A549 (cell line): ENCODE results near the gene EHD3. TPM values are rescaled to one million over a fixed set of nuclear protein-coding genes. Genes with fewer than 3 reads are reported as not detected.

Experiments used
- ATAC-seq, 2 experiments: fragments of 200-7000 bp in 1 of 2; fragments of >200 bp in 1 of 2; cut with Nextera tagmentation in 1 of 2; cut with Tn5 transposase in 1 of 2; 3 replicates each; pipeline versions ENCODE4 v1.8.0 to v1.9.1; 2018 to 2020; ENCODE audit warnings: mild to moderate bottlenecking in 1 of 2, moderate library complexity in 1 of 2
- CTCF ChIA-PET: fragments of 300-600 bp; sonication (Branson Sonifier 250); formaldehyde crosslinking; extraction: SDS; loops from one replicate; lab custom pipeline; 2021; ENCODE audit warnings: antibody characterized with exemption, inconsistent platforms; lab: Yijun Ruan, JAX
- POLR2A ChIA-PET: fragments of 350-600 bp; formaldehyde crosslinking; extraction: SDS; loops from one replicate; lab custom pipeline; 2021; ENCODE audit warnings: antibody characterized with exemption, inconsistent platforms; lab: Yijun Ruan, JAX
- DNase-seq, 2 experiments: peaks; one replicate each; pipeline versions ENCODE4 v3.0.0 to v3.0.0-alpha.2; 2011 to 2016; ENCODE audit warnings: low read depth in 1 of 2, low spot score in 1 of 2
- FAIRE-seq: peaks from 2 replicates; lab custom pipeline; 2011; peaks lifted over from hg19 to GRCh38; lab: Jason Lieb, UNC
- H3K27ac ChIP-seq, 2 experiments: fragments of >200 bp; sonication (Bioruptor Twin); formaldehyde crosslinking; 3 replicates each; pipeline ENCODE4 v1.5.1; 2016 to 2017
- H3K4me1 ChIP-seq: fragments of >200 bp; sonication (Bioruptor Twin); formaldehyde crosslinking; 3 replicates; pipeline ENCODE4 v1.6.1; 2016
- H3K4me2 ChIP-seq: fragments of >200 bp; sonication (Bioruptor Twin); formaldehyde crosslinking; 3 replicates; pipeline ENCODE4 v1.6.1; 2016
- H3K4me3 ChIP-seq: fragments of >200 bp; sonication (Bioruptor Twin); formaldehyde crosslinking; 3 replicates; pipeline ENCODE4 v1.5.1; 2016
- H3K9me3 ChIP-seq: fragments of >200 bp; sonication (Bioruptor Twin); formaldehyde crosslinking; 3 replicates; pipeline ENCODE4 v1.6.1; 2016
- CBX2 ChIP-seq: fragments of 200-600 bp; sonication (generic); IDR thresholded peaks from 2 replicates; pipeline ENCODE4 v1.6.1; 2016; ENCODE audit warnings: low read depth, mild to moderate bottlenecking, borderline replicate concordance
- CBX8 ChIP-seq: fragments of 200-600 bp; sonication (generic); IDR thresholded peaks from 2 replicates; pipeline ENCODE4 v1.6.1; 2016
- CHD4 ChIP-seq: fragments of 200-600 bp; sonication (generic); IDR thresholded peaks from 2 replicates; pipeline ENCODE4 v1.6.1; 2016; ENCODE audit warnings: antibody characterized with exemption, mild to moderate bottlenecking, borderline replicate concordance
- CTCF ChIP-seq: fragments of >200 bp; sonication (Bioruptor Twin); formaldehyde crosslinking; IDR thresholded peaks from 3 replicates; pipeline ENCODE4 v1.5.1; 2016
- E2F6 ChIP-seq: IDR thresholded peaks from 2 replicates; pipeline ENCODE4 v1.6.1; 2012; ENCODE audit warnings: low read depth, borderline replicate concordance
- EHMT2 ChIP-seq: fragments of 200-600 bp; sonication (generic); IDR thresholded peaks from 2 replicates; pipeline ENCODE4 v1.6.1; 2016; ENCODE audit warnings: antibody characterized with exemption, low read depth, mild to moderate bottlenecking, moderate library complexity
- ELK1 ChIP-seq: fragments of 150-350 bp; IDR thresholded peaks from 2 replicates; pipeline ENCODE4 v1.6.1; 2014; ENCODE audit warnings: low read depth, mild to moderate bottlenecking, low read length
- HDAC2 ChIP-seq: fragments of 200-600 bp; sonication (generic); IDR thresholded peaks from 2 replicates; pipeline ENCODE4 v1.6.1; 2016
- HEYL ChIP-seq: fragments of 250-450 bp; sonication (Bioruptor Pico); IDR thresholded peaks from 2 replicates; pipeline ENCODE4 v1.8.0; 2021; ENCODE audit warnings: mild to moderate bottlenecking, moderate library complexity
- HMGXB4 ChIP-seq: fragments of 250-450 bp; sonication (Bioruptor Pico); IDR thresholded peaks from 2 replicates; pipeline ENCODE4 v1.5.0; 2021; ENCODE audit warnings: mild to moderate bottlenecking, moderate library complexity, borderline replicate concordance
- HOXB13 ChIP-seq: fragments of 250-450 bp; sonication (Bioruptor Pico); IDR thresholded peaks from 2 replicates; pipeline ENCODE4 v1.5.0; 2020; ENCODE audit warnings: low read depth, mild to moderate bottlenecking, moderate library complexity
- KDM1A ChIP-seq: fragments of 200-600 bp; sonication (generic); IDR thresholded peaks from 2 replicates; pipeline ENCODE4 v1.6.1; 2016; ENCODE audit warnings: low read depth, mild to moderate bottlenecking
- KDM5A ChIP-seq: fragments of 200-600 bp; sonication (generic); IDR thresholded peaks from 2 replicates; pipeline ENCODE4 v1.6.1; 2016; ENCODE audit warnings: antibody characterized with exemption, mild to moderate bottlenecking
- MAZ ChIP-seq: fragments of 150-350 bp; IDR thresholded peaks from 2 replicates; pipeline ENCODE4 v1.6.1; 2014; ENCODE audit warnings: antibody characterized with exemption, low read depth, low read length, borderline replicate concordance
- NFE2L2 ChIP-seq: fragments of 150-350 bp; conservative IDR thresholded peaks from 2 replicates; pipeline ENCODE4 v1.6.1; 2014; ENCODE audit warnings: low read length
- PHF8 ChIP-seq: fragments of 200-600 bp; sonication (generic); IDR thresholded peaks from 2 replicates; pipeline ENCODE4 v1.6.1; 2016; ENCODE audit warnings: low read depth, mild to moderate bottlenecking, antibody characterized with exemption, moderate library complexity, borderline replicate concordance
- RARB ChIP-seq: fragments of 250-450 bp; sonication (Bioruptor Pico); IDR thresholded peaks from 2 replicates; pipeline ENCODE4 v1.8.0; 2021; ENCODE audit warnings: mild to moderate bottlenecking, moderate library complexity
- REST ChIP-seq: fragments of 200-600 bp; sonication (generic); IDR thresholded peaks from 2 replicates; pipeline ENCODE4 v1.6.1; 2016; ENCODE audit warnings: antibody characterized with exemption, mild to moderate bottlenecking, moderate library complexity
- RFX5 ChIP-seq: fragments of 450-650 bp; IDR thresholded peaks from 2 replicates; pipeline ENCODE4 v1.7.1; 2014; ENCODE audit warnings: antibody characterized with exemption, mild to moderate bottlenecking, moderate library complexity
- TFCP2L1 ChIP-seq: fragments of 250-450 bp; sonication (Bioruptor Pico); IDR thresholded peaks from 2 replicates; pipeline ENCODE4 v1.5.0; 2021; ENCODE audit warnings: mild to moderate bottlenecking
- ZC3H11A ChIP-seq: fragments of 450-650 bp; IDR thresholded peaks from 2 replicates; pipeline ENCODE4 v1.6.1; 2014; ENCODE audit warnings: antibody characterized with exemption, mild to moderate bottlenecking
- ZSCAN20 ChIP-seq: fragments of 250-450 bp; sonication (Bioruptor Pico); IDR thresholded peaks from 2 replicates; pipeline ENCODE4 v1.8.0; 2022; ENCODE audit warnings: mild to moderate bottlenecking, moderate library complexity
- WGBS: methylation state at CpG from one replicate; pipeline ENCODE4 v1.1.6; 2017; ENCODE audit errors: missing lambda C conversion rate; 5-methylcytosine and 5-hydroxymethylcytosine counted together
- polyA plus RNA-seq, 4 experiments: library from polyadenylated mRNA; depleted of rRNA in 3 of 4; stranded (reverse); fragments of >200 nt; fragmentation: RNase III in 1 of 4; extraction: RNeasy Plus Mini Kit Qiagen cat#74134 plus additional on column Dnase treatment in 1 of 4; gene quantifications; 2 replicates in 3 of 4; 3 replicates in 1 of 4; pipeline ENCODE4 v1.2.3, GENCODE V29; 2011 to 2017
- TF ChIP-seq, protein P1 (sequence below): fragments of 250-450 bp; sonication (Bioruptor Pico); IDR thresholded peaks from 2 replicates; pipeline ENCODE4 v1.5.0; 2020; ENCODE audit warnings: low read depth, mild to moderate bottlenecking, moderate library complexity

Gene EHD3
- polyA plus RNA-seq, 2 of the 4 experiments (the other 2 are of a cell fraction), result 8.7 to 10.6 TPM

DNA sequence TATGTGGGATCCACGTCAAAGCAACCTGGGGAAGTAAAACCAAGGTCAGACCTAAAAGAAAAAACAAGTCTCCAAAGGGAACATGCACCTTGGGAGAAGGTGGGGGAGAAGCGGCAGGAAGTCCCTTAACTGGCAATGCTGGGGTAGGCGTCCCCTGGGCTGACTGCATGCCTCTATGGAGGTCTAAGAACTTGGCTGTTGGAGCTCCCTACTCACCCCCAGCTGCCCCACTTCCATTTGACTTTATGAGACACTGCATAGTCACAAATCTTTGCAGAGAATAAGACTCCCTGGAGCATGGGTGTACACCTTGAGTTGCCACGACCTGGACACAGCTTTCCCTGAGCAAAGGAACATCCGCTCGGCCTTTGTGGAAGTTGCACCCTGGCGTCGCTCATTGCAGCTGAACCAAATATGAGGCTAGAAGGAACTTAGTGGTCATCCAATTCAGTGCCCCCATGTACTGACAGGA, 19.5 kb upstream of the EHD3 start:
- POLR2A ChIA-PET, result no interaction called here
- Histone ChIP-seq H3K4me3 (no peak overlapping the region), H3K4me1 (no peaks in the 10 kb centered on the region), H3K9me3 (no peaks in the 10 kb centered on the region), H3K27ac (no peak overlapping the region), H3K4me2 (no peak overlapping the region)
- no peak for FAIRE-seq
- TF ChIP-seq HOXB13 (CRISPR knock-in tag) (no peak), HDAC2 (no peak), MAZ (no peak), CHD4 (no peak), E2F6 (no peak), TFCP2L1 (CRISPR knock-in tag) (no peak), RFX5 (no peak), PHF8 (no peak), CBX2 (no peak), ZSCAN20 (CRISPR knock-in tag) (no peak), EHMT2 (no peak), NFE2L2 (no peak), ELK1 (no peak), CBX8 (no peak), ZC3H11A (no peak)
- TF ChIP-seq, protein P1, sequence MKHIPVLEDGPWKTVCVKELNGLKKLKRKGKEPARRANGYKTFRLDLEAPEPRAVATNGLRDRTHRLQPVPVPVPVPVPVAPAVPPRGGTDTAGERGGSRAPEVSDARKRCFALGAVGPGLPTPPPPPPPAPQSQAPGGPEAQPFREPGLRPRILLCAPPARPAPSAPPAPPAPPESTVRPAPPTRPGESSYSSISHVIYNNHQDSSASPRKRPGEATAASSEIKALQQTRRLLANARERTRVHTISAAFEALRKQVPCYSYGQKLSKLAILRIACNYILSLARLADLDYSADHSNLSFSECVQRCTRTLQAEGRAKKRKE (CRISPR knock-in tag), result no peak
- DNase-seq, result no peak
- no peak for ATAC-seq
- CTCF ChIA-PET, result interaction anchor here (0.7 to 1.2 kb wide), 2 partner anchors 17 to 352 kb away, joined by 3 read pairs; no protein-coding TSS in a partner anchor
- 57% methylated on average over 8 of the region's 8 CpGs for WGBS

DNA sequence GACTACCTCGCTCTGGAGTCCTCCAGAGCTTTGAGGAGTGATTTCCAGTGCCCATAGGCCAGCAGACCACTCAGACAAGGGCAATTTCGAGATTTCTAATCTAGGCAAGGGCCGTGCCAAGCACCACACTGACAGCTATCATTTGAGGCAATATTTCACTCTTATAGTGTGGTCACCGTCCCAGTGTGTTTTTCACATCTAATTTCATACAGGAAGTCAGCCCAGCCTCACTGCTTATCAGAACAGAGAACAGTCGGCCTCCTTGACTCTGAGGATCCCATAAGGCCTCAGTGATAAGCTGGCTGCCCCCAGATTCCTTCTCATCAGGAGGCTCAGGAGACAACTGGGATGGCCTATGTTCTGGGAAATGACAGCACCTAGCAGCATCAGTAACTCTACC, 17.2 kb upstream of the EHD3 start:
- DNase-seq (no peak), ATAC-seq (no peak), FAIRE-seq (no peak)
- ChIA-PET POLR2A (no interaction called here), CTCF (interaction anchor here (0.8 to 2.5 kb wide), 3 partner anchors 17 to 48 kb away, joined by 3 to 6 read pairs (median 5); partner anchors contain the start of gene EHD3)
- Histone ChIP-seq H3K4me3 (no peak overlapping the region), H3K4me1 (no peaks in the 10 kb centered on the region), H3K9me3 (no peaks in the 10 kb centered on the region), H3K27ac (no peak overlapping the region), H3K4me2 (no peak overlapping the region)
- WGBS, result 28% methylated on average over 5 of the region's 5 CpGs
- TF ChIP-seq TFCP2L1 (CRISPR knock-in tag), result no peak
- TF ChIP-seq CTCF, result no peak
- no peak for TF ChIP-seq REST
- TF ChIP-seq RARB (CRISPR knock-in tag), result no peak
- no peak for TF ChIP-seq HEYL (CRISPR knock-in tag)
- TF ChIP-seq KDM5A, result no peak
- TF ChIP-seq CHD4, result no peak
- no peak for TF ChIP-seq ZC3H11A
- TF ChIP-seq, protein P1 (CRISPR knock-in tag), result no peak
- TF ChIP-seq KDM1A, result no peak
- TF ChIP-seq HOXB13 (CRISPR knock-in tag), result no peak
- TF ChIP-seq HMGXB4 (CRISPR knock-in tag), result no peak
- TF ChIP-seq RFX5, result no peak
